Hippocampal formation (tissue), 2 donors: ENCODE data around the gene NUAK1.

Source experiments
- DNase-seq, 2 donors: peaks; one replicate each; lab custom pipeline; 2025; lab: John Stamatoyannopoulos, UW

NUAK1 gene

DNA sequence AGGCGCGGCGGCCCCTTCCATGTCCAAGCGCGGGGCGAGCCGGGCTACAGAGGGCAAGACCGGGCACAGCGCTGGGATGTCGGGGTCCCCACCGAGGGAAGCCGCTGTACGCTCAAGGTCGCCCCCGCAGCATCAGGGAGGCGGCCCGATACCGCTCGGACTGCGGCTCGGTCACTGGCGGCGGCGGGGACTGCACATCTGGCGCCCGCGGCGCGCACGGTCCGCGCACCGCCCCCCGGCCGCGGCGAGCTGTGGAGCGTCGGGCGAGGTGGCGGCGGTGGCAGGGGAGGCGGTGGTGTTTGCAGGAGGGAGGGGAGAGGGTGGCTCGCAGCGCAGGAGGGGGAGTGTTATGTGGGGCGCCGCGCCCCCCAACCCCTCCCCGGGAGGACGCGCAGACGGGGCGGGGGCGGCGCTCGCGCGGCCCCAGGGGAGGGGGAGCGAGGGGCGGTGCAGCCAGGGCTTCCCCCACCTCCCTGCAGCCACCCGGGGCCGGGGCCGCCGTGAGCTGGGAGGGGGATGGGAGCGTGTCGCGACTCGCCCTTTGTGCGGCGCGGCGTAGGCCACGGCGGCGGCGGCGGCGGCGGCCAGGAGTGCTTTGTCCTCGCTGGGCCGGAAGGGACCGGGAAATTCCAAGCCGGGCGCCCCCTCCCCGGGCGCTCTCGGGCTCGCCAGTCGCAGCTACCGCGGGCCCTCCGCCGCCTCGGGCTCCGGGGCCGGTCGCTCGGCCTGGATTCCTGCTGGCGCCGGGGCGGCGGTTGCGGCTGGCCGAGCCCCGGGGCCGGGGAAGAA, at the start of gene NUAK1:
NUAK1 (minus strand) TSS at position 322 of the 789 bp plus-strand sequence; CDS start at position 21, 301 bp downstream.
- peak; percentile 75 to 80 for DNase-seq

DNA sequence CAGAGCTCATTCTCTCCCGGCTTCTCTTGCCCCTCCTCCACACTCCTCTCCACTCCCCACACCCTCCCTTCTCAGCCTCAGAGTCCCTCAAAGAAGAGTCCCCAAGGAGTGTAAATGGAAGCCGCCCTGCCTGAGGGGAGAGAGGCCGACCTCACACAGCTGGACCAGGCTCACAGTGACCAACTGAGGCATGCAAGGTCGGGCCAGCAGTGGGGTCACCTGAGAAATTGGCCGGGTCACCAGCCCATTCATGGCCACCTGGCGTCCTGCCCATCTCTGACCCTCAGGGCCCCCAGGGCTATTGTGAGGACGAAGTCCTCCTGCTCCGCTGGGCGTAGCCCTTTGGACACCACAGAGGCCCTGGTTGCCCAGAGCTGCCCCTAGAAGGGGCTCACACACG, 49.5 kb upstream of the NUAK1 start:
- no peak for DNase-seq

DNA sequence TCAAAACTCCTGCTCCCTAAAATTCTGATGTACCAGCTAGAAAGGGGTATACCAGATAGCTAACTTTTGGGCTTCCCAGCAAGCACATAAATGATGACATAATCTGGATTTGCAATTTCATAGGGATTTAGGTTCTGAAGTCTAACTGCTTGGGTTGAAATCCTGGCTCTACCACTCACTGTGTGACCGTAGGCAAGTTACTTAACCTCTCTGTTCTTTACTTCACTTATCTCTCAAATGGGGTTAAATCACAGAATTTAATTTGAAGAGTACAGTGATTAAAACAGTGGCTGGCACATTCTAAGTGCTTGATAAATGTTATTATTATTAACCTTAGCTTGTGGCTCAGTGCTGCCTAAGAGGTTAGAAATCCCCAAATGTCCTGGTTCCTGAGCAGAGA, 49.1 kb upstream of the NUAK1 start:
- DNase-seq: no peak

DNA sequence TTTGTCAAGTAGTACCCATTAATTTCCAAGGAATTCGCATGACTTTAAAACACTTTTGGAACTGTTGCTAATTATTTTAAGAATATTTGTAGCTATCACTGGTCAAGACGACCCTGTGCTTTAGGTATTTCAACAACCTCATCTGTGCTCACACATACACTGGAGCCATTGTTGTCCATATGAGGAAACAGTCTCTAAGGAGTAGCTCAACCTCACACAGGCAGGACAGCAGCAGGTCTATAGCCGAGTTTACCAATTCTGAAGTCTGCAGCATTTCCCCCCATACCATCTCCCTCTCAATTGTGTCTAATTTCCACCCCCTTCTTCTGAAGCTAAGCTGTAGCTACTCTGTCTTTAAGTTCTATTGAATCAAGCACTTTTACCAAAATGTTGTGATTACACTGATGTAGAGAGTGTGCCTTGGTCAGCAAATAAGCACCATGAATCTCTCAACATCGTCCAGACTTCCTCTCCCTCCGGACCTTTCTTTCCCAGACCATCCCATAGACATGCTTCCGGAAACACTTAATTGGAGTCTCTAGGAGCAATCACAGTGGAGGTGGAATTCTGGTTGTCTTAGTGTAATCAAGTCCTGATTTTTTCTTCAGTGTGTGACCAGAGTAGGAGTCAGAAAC, 48.5 kb upstream of the NUAK1 start:
- no peak for DNase-seq

DNA sequence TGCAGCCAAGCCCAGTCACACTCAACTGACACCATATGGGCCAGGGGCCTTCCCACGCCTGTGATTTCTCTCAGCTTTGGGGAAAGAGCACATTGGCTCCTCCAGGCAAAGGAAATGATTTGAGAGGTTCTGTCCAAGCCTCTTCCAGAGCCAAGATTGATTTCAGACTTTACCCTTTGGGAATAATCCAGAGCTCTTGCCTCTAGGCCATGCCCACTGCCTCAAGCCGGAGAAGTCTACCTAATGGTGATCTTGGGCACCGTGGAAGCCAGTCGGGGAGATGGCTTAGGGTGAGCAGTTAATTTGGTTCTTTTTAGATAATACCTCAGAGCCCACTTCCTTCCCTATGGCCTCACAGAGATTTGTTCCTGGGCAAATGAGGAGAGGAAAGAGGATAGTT, 45.0 kb upstream of the NUAK1 start:
- DNase-seq: no peak

GRCh38 chr12:106181401-106182114, 42.8 kb upstream of the NUAK1 start:
- no peak for DNase-seq

GRCh38 chr12:106179086-106179485, 40.3 kb upstream of the NUAK1 start:
- no peak for DNase-seq

DNA sequence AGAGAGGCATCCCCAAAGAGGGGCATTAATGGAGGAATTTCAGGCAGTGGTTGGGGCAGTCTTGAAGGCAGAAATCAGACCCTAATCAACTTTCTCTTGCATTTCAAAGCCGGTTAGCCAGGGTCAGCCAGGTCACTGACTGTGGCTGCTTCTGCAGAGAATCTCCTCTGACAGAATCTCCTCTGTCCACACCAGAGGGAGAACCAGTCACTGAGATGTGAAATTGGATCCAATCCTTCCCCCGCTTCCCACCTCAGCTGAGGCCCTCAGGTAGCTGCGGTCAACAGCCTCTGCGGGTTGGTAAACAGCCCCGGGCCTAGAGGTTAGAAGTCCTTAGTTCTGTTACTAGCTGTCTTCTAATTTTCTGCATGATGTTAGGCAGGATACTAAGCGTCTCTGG, 39.8 kb upstream of the NUAK1 start:
- DNase-seq: no peak

DNA sequence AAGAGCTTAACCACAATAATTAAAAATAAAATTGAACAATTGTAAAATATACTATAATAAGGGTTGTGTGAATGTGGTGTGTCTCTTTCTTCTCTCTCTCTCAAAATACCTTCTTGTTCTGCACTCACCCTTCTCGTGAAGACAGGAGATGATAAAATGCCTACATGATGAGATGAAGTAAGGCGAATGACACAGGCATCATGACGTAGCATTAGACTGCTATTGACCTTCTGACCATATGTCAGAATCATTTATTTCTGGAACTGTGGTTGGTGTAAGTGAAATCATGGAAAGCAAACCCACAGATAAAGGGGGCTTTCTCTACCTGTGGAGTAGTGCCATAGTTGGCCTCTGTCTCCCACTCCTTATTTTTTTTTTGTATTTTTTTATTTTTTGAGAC, 37.8 kb upstream of the NUAK1 start:
- no peak for DNase-seq

DNA sequence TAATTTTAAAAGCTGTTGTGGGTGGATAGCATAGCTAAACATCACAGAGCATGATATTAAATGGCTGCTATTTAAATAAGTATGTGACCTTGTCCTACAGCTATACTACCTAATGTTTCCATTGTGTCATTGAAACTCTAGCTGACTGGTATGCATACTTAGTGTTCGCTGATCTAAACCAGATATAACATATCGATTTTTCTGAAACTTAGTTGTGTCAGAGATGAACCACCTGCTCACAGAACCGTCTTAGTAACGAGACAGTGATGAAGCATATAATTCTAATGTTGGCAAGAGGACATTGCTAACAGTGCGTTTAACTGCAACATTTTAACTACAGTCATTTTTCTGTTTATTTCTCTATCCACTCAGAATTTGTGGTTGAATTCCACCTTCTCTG, 36.1 kb upstream of the NUAK1 start:
- DNase-seq: no peak

DNA sequence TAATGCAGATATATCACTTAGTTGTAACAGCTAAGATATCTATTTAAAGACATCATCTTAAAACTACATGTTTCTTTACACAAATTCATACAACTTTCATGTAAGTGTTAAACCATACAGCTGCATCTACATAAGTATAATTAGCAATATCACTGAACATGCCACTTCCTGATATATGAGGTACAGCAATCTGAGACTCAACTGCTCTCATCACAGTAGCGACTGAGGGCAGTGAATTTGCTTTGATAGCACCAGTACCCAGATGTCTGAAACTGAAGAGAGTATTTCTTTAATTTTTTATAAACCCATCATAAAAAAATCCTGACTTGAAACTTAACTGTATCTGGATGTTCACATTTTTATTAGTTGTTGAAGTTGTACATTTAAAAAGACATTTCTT, 34.7 kb upstream of the NUAK1 start:
- no peak for DNase-seq

- peak in 1 of 2 donors; percentile 30 for DNase-seq
Measured at GRCh38 chr12:106171117-106171750, 32.5 kb upstream of the NUAK1 start.

DNA sequence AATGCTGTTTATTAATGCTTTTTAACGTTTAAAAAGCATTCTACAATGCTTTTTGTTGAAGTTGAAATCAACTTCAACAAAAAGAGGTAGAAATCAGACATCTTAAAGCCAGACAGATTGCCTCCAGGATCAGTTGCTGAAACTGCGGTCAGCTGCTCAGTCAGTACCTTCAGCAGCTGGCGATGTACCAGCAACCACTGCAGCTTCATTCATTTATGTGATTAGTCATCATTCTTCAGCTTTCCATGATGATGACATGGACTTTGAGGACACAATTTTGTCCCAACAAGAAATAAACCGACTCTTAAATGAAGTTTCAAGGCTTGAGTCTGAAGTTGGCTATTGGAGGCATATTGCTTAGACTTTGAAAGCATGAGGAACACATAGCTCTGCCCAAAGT, 31.5 kb upstream of the NUAK1 start:
- no peak for DNase-seq

DNA sequence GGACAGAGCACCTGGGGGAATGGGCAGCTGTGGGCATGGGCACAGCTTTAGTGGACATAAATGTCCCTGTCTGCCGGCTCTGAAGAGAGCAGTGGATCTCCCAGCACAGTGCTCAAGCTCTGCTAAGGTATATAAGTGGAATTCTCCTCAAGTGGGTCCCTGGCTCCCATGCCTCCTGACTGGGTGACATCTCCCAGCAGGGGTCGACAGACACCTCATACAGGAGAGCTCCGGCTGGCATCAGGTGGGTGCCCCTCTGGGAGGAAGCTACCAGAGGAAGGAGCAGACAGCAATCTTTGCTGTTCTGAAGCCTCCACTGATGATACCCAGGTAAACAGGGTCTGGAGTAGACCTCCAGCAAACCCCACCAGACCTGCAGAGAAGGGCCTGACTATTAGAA, 25.0 kb upstream of the NUAK1 start:
- DNase-seq: no peak

GRCh38 chr12:106161491-106161890, 22.7 kb upstream of the NUAK1 start:
- no peak for DNase-seq

GRCh38 chr12:106160915-106161314, 22.2 kb upstream of the NUAK1 start:
- no peak for DNase-seq

GRCh38 chr12:106157802-106158201, 19.0 kb upstream of the NUAK1 start:
- no peak for DNase-seq

DNA sequence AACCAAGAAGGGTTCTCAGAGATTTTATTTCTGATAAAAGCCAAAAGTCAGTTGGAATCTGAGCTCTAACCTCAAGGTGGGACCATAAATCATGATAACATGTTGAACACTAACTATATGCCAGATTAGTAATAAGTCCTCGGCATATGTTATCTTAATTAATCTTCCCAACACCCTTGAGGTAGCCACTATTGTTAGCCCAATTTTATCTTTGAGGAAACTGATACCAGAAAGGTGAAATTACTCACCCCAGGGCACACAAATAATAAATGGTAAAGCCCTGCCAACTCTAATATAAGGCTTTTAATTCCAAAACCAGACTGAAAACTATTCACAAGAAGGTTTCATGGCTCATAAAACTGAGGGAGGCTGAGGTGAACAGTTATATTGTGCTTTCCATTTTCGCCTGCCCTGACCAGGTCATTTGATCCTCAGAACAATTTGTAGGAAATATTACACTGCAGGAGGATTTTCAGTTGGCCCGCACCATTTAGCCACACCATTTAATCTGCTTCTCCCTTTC, 16.1 kb upstream of the NUAK1 start:
- DNase-seq: no peak

DNA sequence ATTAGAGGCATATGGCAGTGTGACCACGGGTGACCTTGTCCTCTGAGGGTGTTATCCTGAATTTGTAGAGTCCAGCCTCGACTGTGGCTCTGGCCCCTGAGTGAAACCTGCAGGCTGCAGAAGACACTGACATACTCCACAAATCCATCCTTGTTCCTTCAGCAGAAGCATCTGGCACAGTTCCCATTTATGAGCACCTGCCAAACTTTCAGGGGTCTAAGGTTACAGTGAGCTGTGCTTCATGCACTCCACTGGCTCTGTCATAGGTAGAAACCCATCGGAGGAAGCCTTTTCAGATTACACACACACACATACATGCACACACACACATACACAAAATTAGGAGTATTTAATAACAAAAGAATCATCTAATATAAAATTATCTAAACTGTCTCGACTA, 13.6 kb upstream of the NUAK1 start:
- DNase-seq: no peak

DNA sequence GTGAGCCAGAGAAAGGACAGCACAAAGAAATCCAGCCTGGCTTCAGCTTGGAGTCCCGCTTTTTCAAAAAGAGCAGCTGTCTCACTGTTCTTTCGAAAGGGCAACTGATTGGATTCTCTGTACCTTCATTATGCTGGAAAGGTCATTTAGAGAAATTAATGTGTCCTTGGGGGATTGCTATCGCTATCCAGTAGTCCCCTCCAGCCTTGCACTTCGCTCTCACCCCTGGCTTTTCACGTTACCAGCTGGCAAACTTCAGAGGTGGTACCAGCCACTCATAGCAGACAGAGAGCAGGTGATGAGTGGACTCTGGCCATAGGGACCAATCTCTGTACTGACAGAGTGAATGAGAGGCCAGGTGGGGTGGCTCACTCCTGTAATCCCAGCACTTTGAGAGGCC, 11.8 kb upstream of the NUAK1 start:
- no peak for DNase-seq

DNA sequence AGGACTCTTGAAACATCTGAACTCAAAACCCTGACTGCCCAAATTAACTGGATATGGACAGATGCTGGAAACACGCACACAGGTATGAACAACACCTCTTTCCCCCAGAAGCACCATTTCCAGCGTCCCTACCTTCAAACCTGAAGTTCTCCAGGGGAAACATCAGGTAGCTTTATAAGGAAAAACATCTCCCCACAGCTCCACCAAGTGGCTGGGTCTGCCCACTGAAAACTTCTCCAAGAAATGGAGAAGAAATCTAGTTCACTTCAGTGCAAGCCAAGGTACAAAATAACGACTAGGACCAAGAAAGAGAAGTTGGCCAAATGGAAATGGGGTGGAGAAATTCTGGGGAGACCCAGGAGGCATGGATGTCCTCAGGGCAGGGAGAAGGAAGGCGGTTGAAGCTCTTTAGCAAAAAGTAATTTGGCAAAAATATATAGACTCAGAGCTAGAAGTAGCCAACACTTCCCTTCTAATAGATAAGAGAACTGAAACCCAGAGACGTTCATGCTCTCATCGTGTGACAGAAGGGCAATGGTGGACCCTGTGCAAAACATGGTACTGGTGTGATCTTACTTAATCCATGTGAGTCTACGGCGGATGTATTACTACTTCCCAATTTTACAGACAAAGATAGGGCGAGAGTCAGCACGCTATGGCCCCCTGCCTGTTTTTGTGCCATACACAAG, 10.5 kb upstream of the NUAK1 start:
- DNase-seq: peak in 1 of 2 donors; percentile 15

- DNase-seq: peak; percentile 35 to 69
Measured at GRCh38 chr12:106147956-106148355, 9.2 kb upstream of the NUAK1 start.
